HepG2 (cell line): ENCODE data around the gene PHKB. TPM values are rescaled to one million over a fixed set of nuclear protein-coding genes. Genes with fewer than 3 reads are reported as not detected.
A peak's percentile ranks its signal among the peaks of the same experiment; 100 is the strongest.

Experiments used
- ATAC-seq: fragments of 200-7000 bp; cut with Tn5 transposase; 3 replicates; pipeline ENCODE4 v1.9.1; 2020; ENCODE audit warnings: mild to moderate bottlenecking, moderate library complexity
- BruUV-seq: library from RNA; stranded (reverse); fragments of 400-500 nt; replicated peaks from 2 replicates; lab custom pipeline; 2021; lab: Mats Ljungman, UMichigan
- CTCF ChIA-PET: fragments of 300-600 bp; formaldehyde crosslinking; extraction: SDS; loops from one replicate; lab custom pipeline; 2021; ENCODE audit warnings: low total read pairs, inconsistent platforms, low intra/inter-chr PET ratio; lab: Yijun Ruan, JAX
- POLR2A ChIA-PET: fragments of 350-600 bp; sonication (Branson Sonifier 250); formaldehyde crosslinking; loops from one replicate; lab custom pipeline; 2020; ENCODE audit warnings: antibody characterized with exemption, inconsistent platforms; lab: Yijun Ruan, JAX
- DNase-seq: peaks from one replicate; pipeline ENCODE4 v3.0.0-alpha.2; 2015; ENCODE audit warnings: low spot score
- FAIRE-seq: peaks from 3 replicates; lab custom pipeline; 2011; peaks lifted over from hg19 to GRCh38; lab: Jason Lieb, UNC
- H2AFZ ChIP-seq: one replicate; pipeline ENCODE4 v1.6.1; 2011; ENCODE audit warnings: low read length, inconsistent platforms
- H3K27ac ChIP-seq: fragments of 300-600 bp; 3 replicates; pipeline ENCODE4 v1.8.0; 2011; ENCODE audit warnings: mixed run types, mild to moderate bottlenecking, mixed read lengths, low read length, inconsistent platforms; ENCODE audit not compliant: insufficient read depth; ENCODE audit errors: extremely low read length
- H3K27me3 ChIP-seq, 2 experiments: fragments of 200-600 bp in 1 of 2; 2 replicates in 1 of 2; 3 replicates in 1 of 2; pipeline versions ENCODE4 v1.6.0 to v1.8.0; 2011; ENCODE audit warnings: low read length in 2 of 2, mild to moderate bottlenecking in 2 of 2, moderate library complexity in 2 of 2, inconsistent platforms in 1 of 2; ENCODE audit not compliant: insufficient read depth in 2 of 2, control insufficient read depth in 1 of 2
- H3K36me3 ChIP-seq, 2 experiments: fragments of 200-600 bp in 1 of 2; replicated peaks in 1 of 2; 2 replicates in 1 of 2; 3 replicates in 1 of 2; pipeline versions ENCODE4 v1.5.1 to v1.8.0; 2011; ENCODE audit warnings: low read length in 2 of 2, inconsistent platforms in 1 of 2; ENCODE audit not compliant: insufficient read depth in 2 of 2, control insufficient read depth in 1 of 2
- H3K4me1 ChIP-seq: 2 replicates; pipeline ENCODE4 v1.5.1; 2012; ENCODE audit warnings: low read length, inconsistent platforms; ENCODE audit not compliant: insufficient read depth
- H3K4me2 ChIP-seq: 2 replicates; pipeline ENCODE4 v1.6.0; 2011; ENCODE audit warnings: low read depth, low read length, inconsistent platforms
- H3K4me3 ChIP-seq, 3 experiments: fragments of 200-600 bp in 1 of 3; sonication (generic), shearing (Covaris generic) in 1 of 3; replicated peaks in 1 of 3; 2 replicates each; pipeline ENCODE4 v1.5.1; 2011 to 2016; ENCODE audit warnings: low read length in 3 of 3, inconsistent platforms in 2 of 3, low read depth in 2 of 3, mild to moderate bottlenecking in 2 of 3, control low read depth in 1 of 3, mixed read lengths in 1 of 3; ENCODE audit not compliant: insufficient read depth in 1 of 3
- H3K79me2 ChIP-seq: one replicate; pipeline ENCODE4 v1.6.1; 2011; ENCODE audit warnings: low read length, inconsistent platforms; ENCODE audit not compliant: insufficient read depth
- H3K9ac ChIP-seq: 2 replicates; pipeline ENCODE4 v1.6.0; 2011; ENCODE audit warnings: mild to moderate bottlenecking, low read depth, low read length, inconsistent platforms; ENCODE audit not compliant: insufficient read depth
- H3K9me3 ChIP-seq: 2 replicates; pipeline ENCODE4 v1.5.1; 2012; ENCODE audit warnings: mild to moderate bottlenecking, low read length
- H4K20me1 ChIP-seq: 2 replicates; pipeline ENCODE4 v1.6.0; 2011; ENCODE audit warnings: inconsistent platforms, mild to moderate bottlenecking, low read length, moderate library complexity; ENCODE audit not compliant: insufficient read depth
- ATF7-NPFF ChIP-seq: sonication (generic); formaldehyde crosslinking; IDR thresholded peaks from 2 replicates; pipeline ENCODE4 v1.8.1; 2023; ENCODE audit warnings: mild to moderate bottlenecking, low read depth, missing genetic modification reagents, moderate library complexity
- CSRNP2 ChIP-seq: sonication (generic); formaldehyde crosslinking; conservative IDR thresholded peaks from 2 replicates; pipeline ENCODE4 v1.8.0; 2022; ENCODE audit warnings: low read depth, missing genetic modification reagents
- GATAD1 ChIP-seq: IDR thresholded peaks from 2 replicates; pipeline ENCODE4 v1.6.1; 2016; ENCODE audit warnings: missing genetic modification reagents, missing compliant biosample characterization
- HOMEZ ChIP-seq: IDR thresholded peaks from 2 replicates; pipeline ENCODE4 v1.6.1; 2016; ENCODE audit warnings: low read depth
- MAFF ChIP-seq: IDR thresholded peaks from 2 replicates; pipeline ENCODE4 v1.6.1; 2011; ENCODE audit warnings: low read depth, low read length, improper control_type of control experiment
- NBN ChIP-seq: fragments of 450-650 bp; conservative IDR thresholded peaks from 2 replicates; pipeline ENCODE4 v1.6.1; 2017
- NR2F6 ChIP-seq, 2 experiments: IDR thresholded peaks; 2 replicates each; pipeline ENCODE4 v1.6.1; 2016; ENCODE audit warnings: antibody characterized with exemption in 1 of 2, mild to moderate bottlenecking in 1 of 2
- RARA ChIP-seq: IDR thresholded peaks from 2 replicates; pipeline ENCODE4 v1.6.1; 2016; ENCODE audit warnings: missing genetic modification reagents, missing compliant biosample characterization
- SKI ChIP-seq: fragments of 450-650 bp; IDR thresholded peaks from one replicate; pipeline ENCODE4 v1.6.1; 2018; ENCODE audit warnings: mild to moderate bottlenecking; ENCODE audit not compliant: partially characterized antibody
- ZNF432 ChIP-seq: sonication (generic); formaldehyde crosslinking; IDR thresholded peaks from 2 replicates; pipeline ENCODE4 v1.5.0; 2020; ENCODE audit warnings: missing genetic modification reagents, mild to moderate bottlenecking, borderline replicate concordance
- WGBS: methylation state at CpG from one replicate; pipeline ENCODE4 v1.1.6; 2017; ENCODE audit warnings: low lambda C conversion rate; 5-methylcytosine and 5-hydroxymethylcytosine counted together
- in situ Hi-C: cut with HindIII; loops from 2 replicates; pipeline ENCODE4 v1.10.0; 2017; ENCODE audit warnings: low pct_unique_long_range_greater_than_20kb; ENCODE audit not compliant: extremely low pct_ligation_motif_present
- intact Hi-C: fragments of 100-400 bp; cut with micrococcal nuclease; formaldehyde crosslinking; loops from one replicate; pipeline ENCODE4 v1.10.0; 2022; ENCODE audit not compliant: unreplicated experiment
- polyA plus RNA-seq, 8 experiments: library from polyadenylated mRNA; depleted of rRNA in 3 of 8; stranded (reverse) in 7 of 8; unstranded in 1 of 8; fragments of >200 nt; fragmentation: Illumina TruSeq in 4 of 8; extraction: Trizol in 4 of 8; gene quantifications; 2 replicates each; pipeline versions ENCODE4 v1.2.1 to v1.2.3, GENCODE V29; 2011 to 2016; ENCODE audit warnings: low read depth in 4 of 8, missing spikeins in 1 of 8, mixed read lengths in 1 of 8; ENCODE audit not compliant: insufficient read depth in 1 of 8
- total RNA-seq, 5 experiments: library from RNA; depleted of rRNA; stranded (reverse); fragments of >200 nt; fragmentation: Illumina TruSeq; extraction: Trizol; gene quantifications; 2 replicates each; pipeline ENCODE4 v1.2.3, GENCODE V29; 2016; ENCODE audit warnings: low read depth in 1 of 5

The PHKB gene
- total and polyA plus RNA-seq, 2 of the 13 experiments (the other 11 are each of a cell fraction or from before 2014, with no cell fraction given): 66.0 to 80.8 TPM

- WGBS: 98% methylated on average over 3 of the region's 3 CpGs
- POLR2A ChIA-PET: interaction anchor here (1.9 to 3.1 kb wide), 2 partner anchors 13 to 20 kb away, joined by 8 to 11 read pairs; partner anchors contain the start of genes ITFG1 and PHKB
- BruUV-seq: no TSS peak
- Histone ChIP-seq H3K4me1 (peaks cover 42% of the 10 kb centered on the region), H3K4me3 (no peak overlapping the region), H2AFZ (no peak overlapping the region), H3K4me2 (no peak overlapping the region), H3K79me2 (peaks cover 38% of the 10 kb centered on the region), H3K9ac (no peak overlapping the region), H3K27me3 (no peaks in the 10 kb centered on the region), H4K20me1 (no peaks in the 10 kb centered on the region), H3K9me3 (no peaks in the 10 kb centered on the region), H3K27ac (no peak overlapping the region), H3K36me3 (peaks cover 0 to 2% of the 10 kb centered on the region in 2 experiments; a peak in 2 of 5 replicates)
- TF ChIP-seq MAFF (no peak), GATAD1 (CRISPR knock-in tag) (no peak), CSRNP2 (CRISPR knock-in tag) (no peak)
- FAIRE-seq (no peak), ATAC-seq (no peak), DNase-seq (no peak)
- in situ Hi-C loops: no loop called here
- intact Hi-C loops: no loop called here
- CTCF ChIA-PET: no interaction called here
These were observed 19.3 kb downstream of the PHKB start for GRCh38 chr16:47480410-47480809.

GRCh38 chr16:47481698-47482374 is 20.7 kb downstream of the PHKB start:
- Histone ChIP-seq H3K9me3 (no peaks in the 10 kb centered on the region), H3K27ac (no peak overlapping the region), H3K4me3 (no peak overlapping the region), H2AFZ (no peak overlapping the region), H4K20me1 (no peaks in the 10 kb centered on the region), H3K9ac (no peak overlapping the region), H3K4me2 (no peak overlapping the region), H3K27me3 (no peaks in the 10 kb centered on the region), H3K79me2 (peaks cover 35% of the 10 kb centered on the region), H3K36me3 (peaks cover 0 to under 1% of the 10 kb centered on the region in 2 experiments; a peak in 2 of 5 replicates), H3K4me1 (peaks cover 42% of the 10 kb centered on the region)
- ChIA-PET POLR2A (interaction anchor here (0.9 to 3.1 kb wide), 3 partner anchors 11 to 21 kb away, joined by 3 to 11 read pairs (median 8); partner anchors contain the start of genes ITFG1 and PHKB), CTCF (no interaction called here)
- no TSS peak for BruUV-seq
- 86% methylated on average over 6 of the region's 6 CpGs for WGBS
- intact Hi-C loops: no loop called here
- FAIRE-seq (no peak), ATAC-seq (no peak), DNase-seq (no peak)
- in situ Hi-C loops: no loop called here
- TF ChIP-seq NBN (no peak), RARA (CRISPR knock-in tag) (0 out of 2 replicates have a peak, but pooled peaks have one; percentile 26), HOMEZ (peak; percentile 30; the same call in 1 of the 2 replicates), ZNF432 (CRISPR knock-in tag) (no peak), ATF7-NPFF (CRISPR knock-in tag) (no peak), NR2F6 (IDR thresholded peaks at IDR 0.05) (peak; percentile 51; the same call in 1 of the 2 replicates), NR2F6 (CRISPR knock-in tag; IDR thresholded peaks at IDR 0.05) (0 out of 2 replicates have a peak, but pooled peaks have one; percentile 15), SKI (no peak)
